HepG2 (cell line): Measurements from ENCODE around the gene MIER2. TPM values are rescaled to one million over a fixed set of nuclear protein-coding genes. Genes with fewer than 3 reads are reported as not detected.

Experiments used
- ATAC-seq: fragments of 200-7000 bp; cut with Tn5 transposase; 3 replicates; pipeline ENCODE4 v1.9.1; 2020; ENCODE audit warnings: mild to moderate bottlenecking, moderate library complexity
- BruUV-seq: library from RNA; stranded (reverse); fragments of 400-500 nt; replicated peaks from 2 replicates; lab custom pipeline; 2021; lab: Mats Ljungman, UMichigan
- CTCF ChIA-PET: fragments of 300-600 bp; formaldehyde crosslinking; extraction: SDS; loops from one replicate; lab custom pipeline; 2021; ENCODE audit warnings: low total read pairs, inconsistent platforms, low intra/inter-chr PET ratio; lab: Yijun Ruan, JAX
- POLR2A ChIA-PET: fragments of 350-600 bp; sonication (Branson Sonifier 250); formaldehyde crosslinking; loops from one replicate; lab custom pipeline; 2020; ENCODE audit warnings: antibody characterized with exemption, inconsistent platforms; lab: Yijun Ruan, JAX
- DNase-seq: peaks from one replicate; pipeline ENCODE4 v3.0.0-alpha.2; 2015; ENCODE audit warnings: low spot score
- FAIRE-seq: peaks from 3 replicates; lab custom pipeline; 2011; peaks lifted over from hg19 to GRCh38; lab: Jason Lieb, UNC
- H2AFZ ChIP-seq: one replicate; pipeline ENCODE4 v1.6.1; 2011; ENCODE audit warnings: low read length, inconsistent platforms
- H3K27ac ChIP-seq: fragments of 300-600 bp; 3 replicates; pipeline ENCODE4 v1.8.0; 2011; ENCODE audit warnings: mixed run types, mild to moderate bottlenecking, mixed read lengths, low read length, inconsistent platforms; ENCODE audit not compliant: insufficient read depth; ENCODE audit errors: extremely low read length
- H3K27me3 ChIP-seq, 2 experiments: fragments of 200-600 bp in 1 of 2; 2 replicates in 1 of 2; 3 replicates in 1 of 2; pipeline versions ENCODE4 v1.6.0 to v1.8.0; 2011; ENCODE audit warnings: low read length in 2 of 2, mild to moderate bottlenecking in 2 of 2, moderate library complexity in 2 of 2, inconsistent platforms in 1 of 2; ENCODE audit not compliant: insufficient read depth in 2 of 2, control insufficient read depth in 1 of 2
- H3K36me3 ChIP-seq, 2 experiments: fragments of 200-600 bp in 1 of 2; replicated peaks in 1 of 2; 2 replicates in 1 of 2; 3 replicates in 1 of 2; pipeline versions ENCODE4 v1.5.1 to v1.8.0; 2011; ENCODE audit warnings: low read length in 2 of 2, inconsistent platforms in 1 of 2; ENCODE audit not compliant: insufficient read depth in 2 of 2, control insufficient read depth in 1 of 2
- H3K4me1 ChIP-seq: 2 replicates; pipeline ENCODE4 v1.5.1; 2012; ENCODE audit warnings: low read length, inconsistent platforms; ENCODE audit not compliant: insufficient read depth
- H3K4me2 ChIP-seq: 2 replicates; pipeline ENCODE4 v1.6.0; 2011; ENCODE audit warnings: low read depth, low read length, inconsistent platforms
- H3K4me3 ChIP-seq, 3 experiments: fragments of 200-600 bp in 1 of 3; sonication (generic), shearing (Covaris generic) in 1 of 3; replicated peaks in 1 of 3; 2 replicates each; pipeline ENCODE4 v1.5.1; 2011 to 2016; ENCODE audit warnings: low read length in 3 of 3, inconsistent platforms in 2 of 3, low read depth in 2 of 3, mild to moderate bottlenecking in 2 of 3, control low read depth in 1 of 3, mixed read lengths in 1 of 3; ENCODE audit not compliant: insufficient read depth in 1 of 3
- H3K79me2 ChIP-seq: one replicate; pipeline ENCODE4 v1.6.1; 2011; ENCODE audit warnings: low read length, inconsistent platforms; ENCODE audit not compliant: insufficient read depth
- H3K9ac ChIP-seq: 2 replicates; pipeline ENCODE4 v1.6.0; 2011; ENCODE audit warnings: mild to moderate bottlenecking, low read depth, low read length, inconsistent platforms; ENCODE audit not compliant: insufficient read depth
- H3K9me3 ChIP-seq: 2 replicates; pipeline ENCODE4 v1.5.1; 2012; ENCODE audit warnings: mild to moderate bottlenecking, low read length
- H4K20me1 ChIP-seq: 2 replicates; pipeline ENCODE4 v1.6.0; 2011; ENCODE audit warnings: inconsistent platforms, mild to moderate bottlenecking, low read length, moderate library complexity; ENCODE audit not compliant: insufficient read depth
- CEBPB ChIP-seq: IDR thresholded peaks from 2 replicates; pipeline ENCODE4 v1.6.1; 2011; ENCODE audit warnings: low read depth, low read length, improper control_type of control experiment, borderline replicate concordance
- ETV5 ChIP-seq: IDR thresholded peaks from 2 replicates; pipeline ENCODE4 v1.6.1; 2018; ENCODE audit warnings: missing biosample characterization, missing genetic modification reagents, inconsistent platforms, borderline replicate concordance
- FOXA1 ChIP-seq, 2 experiments: fragments of 450-650 bp in 1 of 2; sonication (generic) in 1 of 2; formaldehyde crosslinking in 1 of 2; IDR thresholded peaks; 2 replicates each; pipeline versions ENCODE4 v1.4.0 to v1.6.1; 2016 to 2020; ENCODE audit warnings: missing genetic modification reagents in 1 of 2
- FOXM1 ChIP-seq: sonication (generic); formaldehyde crosslinking; IDR thresholded peaks from 2 replicates; pipeline ENCODE4 v1.5.0; 2020; ENCODE audit warnings: missing genetic modification reagents
- GPN1 ChIP-seq: sonication (generic); formaldehyde crosslinking; IDR thresholded peaks from 2 replicates; pipeline ENCODE4 v1.5.1; 2020; ENCODE audit warnings: missing genetic modification reagents, borderline replicate concordance
- LCORL ChIP-seq, 2 experiments: fragments of 450-650 bp in 1 of 2; sonication (generic) in 1 of 2; formaldehyde crosslinking in 1 of 2; IDR thresholded peaks; 2 replicates each; pipeline versions ENCODE4 v1.5.0 to v1.6.1; 2017 to 2020; ENCODE audit warnings: antibody characterized with exemption in 1 of 2, missing genetic modification reagents in 1 of 2
- MXI1 ChIP-seq: IDR thresholded peaks from 3 replicates; pipeline ENCODE4 v1.6.1; 2012; ENCODE audit warnings: low read depth, low read length, inconsistent platforms, borderline replicate concordance
- NR1H2 ChIP-seq: sonication (generic); formaldehyde crosslinking; IDR thresholded peaks from 2 replicates; pipeline ENCODE4 v1.8.1; 2022; ENCODE audit warnings: low read depth, missing genetic modification reagents, borderline replicate concordance
- NR2F6 ChIP-seq, 2 experiments: IDR thresholded peaks; 2 replicates each; pipeline ENCODE4 v1.6.1; 2016; ENCODE audit warnings: antibody characterized with exemption in 1 of 2, mild to moderate bottlenecking in 1 of 2
- RAD51 ChIP-seq: fragments of 450-650 bp; IDR thresholded peaks from 2 replicates; pipeline ENCODE4 v1.6.1; 2016; ENCODE audit warnings: borderline replicate concordance
- RFX5 ChIP-seq: IDR thresholded peaks from 2 replicates; pipeline ENCODE4 v1.6.1; 2011; ENCODE audit warnings: low read depth, low read length, improper control_type of control experiment
- U2AF2 ChIP-seq: fragments of 200-400 bp; formaldehyde crosslinking; IDR thresholded peaks from 2 replicates; pipeline ENCODE4 v1.6.1; 2017; ENCODE audit warnings: low read depth, mild to moderate bottlenecking, low read length
- ZNF253 ChIP-seq: sonication (generic); formaldehyde crosslinking; IDR thresholded peaks from 2 replicates; pipeline ENCODE4 v1.8.0; 2022; ENCODE audit warnings: mild to moderate bottlenecking, missing genetic modification reagents, borderline replicate concordance
- ZNF546 ChIP-seq: sonication (generic); formaldehyde crosslinking; conservative IDR thresholded peaks from 2 replicates; pipeline ENCODE4 v1.8.1; 2023; ENCODE audit warnings: mild to moderate bottlenecking, missing genetic modification reagents
- ZNF629 ChIP-seq: sonication (generic); formaldehyde crosslinking; conservative IDR thresholded peaks from 2 replicates; pipeline ENCODE4 v1.5.0; 2020; ENCODE audit warnings: missing genetic modification reagents
- ZNF672 ChIP-seq: sonication (generic); formaldehyde crosslinking; IDR thresholded peaks from 2 replicates; pipeline ENCODE4 v1.8.1; 2022; ENCODE audit warnings: missing genetic modification reagents
- ZNF781 ChIP-seq: sonication (generic); formaldehyde crosslinking; IDR thresholded peaks from 2 replicates; pipeline ENCODE4 v1.5.1; 2020; ENCODE audit warnings: borderline replicate concordance, mild to moderate bottlenecking, missing genetic modification reagents; ENCODE audit errors: not compliant biosample characterization
- WGBS: methylation state at CpG from one replicate; pipeline ENCODE4 v1.1.6; 2017; ENCODE audit warnings: low lambda C conversion rate; 5-methylcytosine and 5-hydroxymethylcytosine counted together
- in situ Hi-C: cut with HindIII; loops from 2 replicates; pipeline ENCODE4 v1.10.0; 2017; ENCODE audit warnings: low pct_unique_long_range_greater_than_20kb; ENCODE audit not compliant: extremely low pct_ligation_motif_present
- intact Hi-C: fragments of 100-400 bp; cut with micrococcal nuclease; formaldehyde crosslinking; loops from one replicate; pipeline ENCODE4 v1.10.0; 2022; ENCODE audit not compliant: unreplicated experiment
- polyA plus RNA-seq, 8 experiments: library from polyadenylated mRNA; depleted of rRNA in 3 of 8; stranded (reverse) in 7 of 8; unstranded in 1 of 8; fragments of >200 nt; fragmentation: Illumina TruSeq in 4 of 8; extraction: Trizol in 4 of 8; gene quantifications; 2 replicates each; pipeline versions ENCODE4 v1.2.1 to v1.2.3, GENCODE V29; 2011 to 2016; ENCODE audit warnings: low read depth in 4 of 8, missing spikeins in 1 of 8, mixed read lengths in 1 of 8; ENCODE audit not compliant: insufficient read depth in 1 of 8
- total RNA-seq, 5 experiments: library from RNA; depleted of rRNA; stranded (reverse); fragments of >200 nt; fragmentation: Illumina TruSeq; extraction: Trizol; gene quantifications; 2 replicates each; pipeline ENCODE4 v1.2.3, GENCODE V29; 2016; ENCODE audit warnings: low read depth in 1 of 5
- TF ChIP-seq, protein P1 (sequence below): sonication (generic); formaldehyde crosslinking; IDR thresholded peaks from 2 replicates; pipeline ENCODE4 v1.8.0; 2022; ENCODE audit warnings: mild to moderate bottlenecking, missing genetic modification reagents
- TF ChIP-seq, protein P2 (sequence below): sonication (generic); formaldehyde crosslinking; IDR thresholded peaks from 2 replicates; pipeline ENCODE4 v1.5.0; 2020; ENCODE audit warnings: mild to moderate bottlenecking, missing genetic modification reagents, borderline replicate concordance
- TF ChIP-seq, protein P3 (sequence below): sonication (generic); formaldehyde crosslinking; IDR thresholded peaks from 2 replicates; pipeline ENCODE4 v1.5.0; 2020; ENCODE audit warnings: missing genetic modification reagents, mild to moderate bottlenecking, borderline replicate concordance

Gene MIER2
- total and polyA plus RNA-seq, 2 of the 13 experiments (the other 11 are each of a cell fraction or from before 2014, with no cell fraction given) = 9.6 to 25.7 TPM

DNA sequence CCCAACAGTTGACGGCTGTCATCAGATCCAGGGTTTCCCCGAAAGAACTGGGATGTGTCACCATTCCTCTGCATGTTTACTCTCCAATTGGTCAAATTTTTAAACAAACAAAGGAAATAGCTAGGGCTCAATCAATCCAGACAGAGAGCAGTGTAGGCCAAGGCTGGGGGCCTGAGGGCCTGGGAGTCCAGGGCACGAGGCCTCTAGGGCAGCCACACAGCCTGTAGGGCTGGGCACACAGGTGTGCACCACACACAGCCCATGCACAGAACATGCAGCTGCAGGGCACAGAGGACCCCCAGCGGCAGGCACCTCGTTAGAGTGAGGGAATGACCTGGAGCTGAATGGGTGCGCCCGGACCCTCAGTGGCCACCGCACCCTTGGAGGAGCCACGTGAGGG lies 9.5 kb downstream of the MIER2 start:
- FAIRE-seq (no peak), DNase-seq (no peak), ATAC-seq (peak; percentile 89)
- no peak overlapping the region for H2AFZ ChIP-seq
- no peak overlapping the region for H3K9ac ChIP-seq
- BruUV-seq = no TSS peak
- H3K9me3 ChIP-seq = no peaks in the 10 kb centered on the region
- intact Hi-C loops (no loop called here), in situ Hi-C loops (no loop called here)
- no peak overlapping the region for H3K4me3 ChIP-seq
- no peak overlapping the region for H3K4me2 ChIP-seq
- WGBS = 90% methylated on average over 4 of the region's 9 CpGs
- peaks cover 10 to 28% of the 10 kb centered on the region in 2 experiments; a peak in 4 of 5 replicates for H3K36me3 ChIP-seq
- H3K27me3 ChIP-seq = no peaks in the 10 kb centered on the region
- ChIA-PET CTCF (no interaction called here), POLR2A (no interaction called here)
- peaks cover 51% of the 10 kb centered on the region for H3K79me2 ChIP-seq
- H3K4me1 ChIP-seq = peaks cover 34% of the 10 kb centered on the region
- H3K27ac ChIP-seq = no peak overlapping the region
- peaks cover 39% of the 10 kb centered on the region for H4K20me1 ChIP-seq
- TF ChIP-seq, protein P1, sequence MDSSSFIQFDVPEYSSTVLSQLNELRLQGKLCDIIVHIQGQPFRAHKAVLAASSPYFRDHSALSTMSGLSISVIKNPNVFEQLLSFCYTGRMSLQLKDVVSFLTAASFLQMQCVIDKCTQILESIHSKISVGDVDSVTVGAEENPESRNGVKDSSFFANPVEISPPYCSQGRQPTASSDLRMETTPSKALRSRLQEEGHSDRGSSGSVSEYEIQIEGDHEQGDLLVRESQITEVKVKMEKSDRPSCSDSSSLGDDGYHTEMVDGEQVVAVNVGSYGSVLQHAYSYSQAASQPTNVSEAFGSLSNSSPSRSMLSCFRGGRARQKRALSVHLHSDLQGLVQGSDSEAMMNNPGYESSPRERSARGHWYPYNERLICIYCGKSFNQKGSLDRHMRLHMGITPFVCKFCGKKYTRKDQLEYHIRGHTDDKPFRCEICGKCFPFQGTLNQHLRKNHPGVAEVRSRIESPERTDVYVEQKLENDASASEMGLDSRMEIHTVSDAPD (CRISPR knock-in tag) = no peak
- TF ChIP-seq MXI1 (no peak), ZNF546 (no peak), FOXM1 (CRISPR knock-in tag) (no peak), ZNF629 (CRISPR knock-in tag) (no peak), ZNF781 (CRISPR knock-in tag) (no peak), ZNF672 (CRISPR knock-in tag) (no peak), CEBPB (no peak), RFX5 (no peak), U2AF2 (no peak), FOXA1 (IDR thresholded peaks at IDR 0.05) (no peak), FOXA1 (CRISPR knock-in tag; IDR thresholded peaks at IDR 0.05) (peak; percentile 30; the same call in 1 of the 2 replicates), RAD51 (no peak), GPN1 (CRISPR knock-in tag) (no peak), NR1H2 (CRISPR knock-in tag) (no peak), ETV5 (peak; percentile 15; the same call in 1 of the 2 replicates), ZNF253 (CRISPR knock-in tag) (no peak), NR2F6 (IDR thresholded peaks at IDR 0.05) (no peak), NR2F6 (CRISPR knock-in tag; IDR thresholded peaks at IDR 0.05) (no peak), LCORL (IDR thresholded peaks at IDR 0.05) (no peak), LCORL (CRISPR knock-in tag; IDR thresholded peaks at IDR 0.05) (no peak; the same call in 1 of the 2 replicates)
- TF ChIP-seq, protein P2, sequence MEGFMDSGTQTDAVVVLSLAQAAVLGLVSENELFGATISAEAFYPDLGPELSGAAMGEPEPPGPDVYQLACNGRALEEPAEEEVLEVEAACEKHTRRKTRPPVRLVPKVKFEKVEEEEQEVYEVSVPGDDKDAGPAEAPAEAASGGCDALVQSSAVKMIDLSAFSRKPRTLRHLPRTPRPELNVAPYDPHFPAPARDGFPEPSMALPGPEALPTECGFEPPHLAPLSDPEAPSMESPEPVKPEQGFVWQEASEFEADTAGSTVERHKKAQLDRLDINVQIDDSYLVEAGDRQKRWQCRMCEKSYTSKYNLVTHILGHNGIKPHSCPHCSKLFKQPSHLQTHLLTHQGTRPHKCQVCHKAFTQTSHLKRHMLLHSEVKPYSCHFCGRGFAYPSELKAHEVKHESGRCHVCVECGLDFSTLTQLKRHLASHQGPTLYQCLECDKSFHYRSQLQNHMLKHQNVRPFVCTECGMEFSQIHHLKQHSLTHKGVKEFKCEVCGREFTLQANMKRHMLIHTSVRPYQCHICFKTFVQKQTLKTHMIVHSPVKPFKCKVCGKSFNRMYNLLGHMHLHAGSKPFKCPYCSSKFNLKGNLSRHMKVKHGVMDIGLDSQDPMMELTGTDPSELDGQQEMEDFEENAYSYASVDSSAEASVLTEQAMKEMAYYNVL = no peak
- TF ChIP-seq, protein P3, sequence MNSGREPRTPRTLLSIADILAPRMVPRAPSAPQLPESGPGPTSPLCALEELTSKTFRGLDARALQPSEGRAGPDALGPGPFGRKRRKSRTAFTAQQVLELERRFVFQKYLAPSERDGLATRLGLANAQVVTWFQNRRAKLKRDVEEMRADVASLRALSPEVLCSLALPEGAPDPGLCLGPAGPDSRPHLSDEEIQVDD (CRISPR knock-in tag) = no peak
